Left ventricle myocardium superior (tissue), 1 donor: ENCODE measurements around the gene PDE11A. TPM values are rescaled to one million over a fixed set of nuclear protein-coding genes. Genes with fewer than 3 reads are reported as not detected.
"Not testable (repeated sequence)": the region's sequence is repeated elsewhere in the genome, so short reads cannot be mapped to it uniquely, and the experiment has no call there.

Source experiments
- ATAC-seq: fragments of 200-7000 bp; cut with Tn5 transposase; one replicate; pipeline ENCODE4 v1.9.1; 2020; ENCODE audit warnings: mild to moderate bottlenecking, moderate library complexity
- DNase-seq: peaks from one replicate; pipeline ENCODE4 v3.0.0-alpha.2; 2020
- intact Hi-C: fragments of 100-400 bp; cut with micrococcal nuclease; formaldehyde crosslinking; loops from one replicate; pipeline ENCODE4 v1.11.0; 2022
- total RNA-seq: library from RNA; stranded (reverse); fragmentation: NEBNext Ultra II Directional; extraction: Animal tissue kit (Norgen Biotek cat#: 25700); gene quantifications from one replicate; pipeline ENCODE4 v1.2.1, GENCODE V29; 2021
- donor health status: DM: no; HTN: yes; CAD: no; lungs with severe emphysema.

Gene PDE11A
- total RNA-seq, 1 donor from 2014 or later, result 4.4 TPM

DNA sequence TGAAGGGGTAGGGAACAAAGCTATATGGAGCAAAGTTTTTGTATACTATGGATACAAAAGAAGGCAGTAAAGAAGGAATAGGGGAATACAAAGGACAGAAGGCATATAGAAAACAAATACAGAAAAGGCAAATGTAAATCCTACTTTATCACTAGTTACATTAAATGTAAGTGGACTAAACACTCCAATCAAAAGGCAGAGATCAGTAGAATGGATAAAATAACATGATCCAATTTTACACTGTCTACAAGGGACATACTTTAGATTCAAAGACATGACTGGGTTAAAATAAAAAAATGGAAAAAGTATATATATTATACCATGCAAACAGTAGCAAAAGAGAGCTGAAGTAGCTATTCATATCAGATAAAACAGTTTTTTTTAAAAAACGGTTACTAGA is 215.0 kb downstream of the PDE11A start:
- no peak for DNase-seq
- intact Hi-C loops, result no loop called here
- no peak for ATAC-seq

DNA sequence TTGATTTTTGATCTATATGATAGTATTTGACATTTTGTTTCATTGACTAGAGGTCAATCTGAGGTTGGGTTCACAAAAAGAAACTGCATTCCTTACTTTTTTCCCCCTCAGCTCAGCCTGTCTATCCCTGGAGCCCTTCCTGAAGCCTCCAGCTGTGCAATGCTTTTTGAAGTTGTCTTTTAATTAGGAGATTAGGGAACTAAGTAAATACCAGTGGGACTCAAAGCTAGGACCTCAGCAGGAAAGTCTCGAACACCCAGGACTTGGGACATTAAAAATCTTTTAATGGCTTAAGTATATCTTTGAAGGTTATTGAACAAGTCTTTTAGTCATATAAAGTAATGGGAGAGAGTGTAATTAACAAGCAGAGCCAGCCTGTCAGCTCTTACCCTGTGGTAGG is 220.2 kb downstream of the PDE11A start:
- ATAC-seq (no peak), DNase-seq (no peak)
- intact Hi-C loops, result no loop called here

DNA sequence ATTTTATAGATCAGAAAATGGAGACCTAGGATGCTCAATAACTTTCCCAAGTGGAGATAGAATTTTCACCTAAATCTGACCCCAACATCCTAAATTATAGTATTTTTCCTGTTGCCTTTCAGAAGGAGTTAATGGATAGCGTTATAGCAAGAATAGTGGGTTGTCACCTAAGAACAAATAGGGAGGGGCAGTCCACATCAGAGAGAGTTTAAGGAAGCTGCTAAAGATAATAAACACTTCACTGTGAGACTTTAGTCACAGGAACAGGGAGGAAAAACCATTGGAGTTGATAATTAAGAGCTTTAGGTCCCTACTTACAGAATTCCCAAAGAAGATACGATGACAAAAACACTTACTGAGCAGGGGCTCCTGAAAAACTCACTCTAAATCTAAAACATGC is 229.4 kb downstream of the PDE11A start:
- intact Hi-C loops, result no loop called here
- ATAC-seq (no peak), DNase-seq (no peak)

DNA sequence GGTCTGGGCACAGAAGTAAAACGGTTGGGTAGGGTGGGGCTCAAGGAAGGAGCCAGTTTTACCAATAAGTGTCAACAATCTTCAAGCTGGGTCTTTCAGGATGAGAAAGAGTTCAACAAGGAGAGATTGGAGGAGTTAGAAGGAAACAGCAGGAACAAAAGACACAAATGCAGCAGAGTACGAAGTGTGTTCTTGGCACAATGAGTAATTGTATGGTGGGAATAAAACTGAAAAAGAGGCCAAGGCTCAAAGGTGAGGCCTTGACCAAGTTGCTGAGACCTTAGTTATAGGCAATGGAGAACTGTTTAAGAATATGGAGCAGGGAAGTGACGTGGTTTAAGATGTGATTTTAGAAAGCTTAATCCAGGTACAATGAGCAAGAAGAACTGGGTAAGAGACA is 230.3 kb downstream of the PDE11A start:
- no peak for DNase-seq
- intact Hi-C loops, result no loop called here
- no peak for ATAC-seq

DNA sequence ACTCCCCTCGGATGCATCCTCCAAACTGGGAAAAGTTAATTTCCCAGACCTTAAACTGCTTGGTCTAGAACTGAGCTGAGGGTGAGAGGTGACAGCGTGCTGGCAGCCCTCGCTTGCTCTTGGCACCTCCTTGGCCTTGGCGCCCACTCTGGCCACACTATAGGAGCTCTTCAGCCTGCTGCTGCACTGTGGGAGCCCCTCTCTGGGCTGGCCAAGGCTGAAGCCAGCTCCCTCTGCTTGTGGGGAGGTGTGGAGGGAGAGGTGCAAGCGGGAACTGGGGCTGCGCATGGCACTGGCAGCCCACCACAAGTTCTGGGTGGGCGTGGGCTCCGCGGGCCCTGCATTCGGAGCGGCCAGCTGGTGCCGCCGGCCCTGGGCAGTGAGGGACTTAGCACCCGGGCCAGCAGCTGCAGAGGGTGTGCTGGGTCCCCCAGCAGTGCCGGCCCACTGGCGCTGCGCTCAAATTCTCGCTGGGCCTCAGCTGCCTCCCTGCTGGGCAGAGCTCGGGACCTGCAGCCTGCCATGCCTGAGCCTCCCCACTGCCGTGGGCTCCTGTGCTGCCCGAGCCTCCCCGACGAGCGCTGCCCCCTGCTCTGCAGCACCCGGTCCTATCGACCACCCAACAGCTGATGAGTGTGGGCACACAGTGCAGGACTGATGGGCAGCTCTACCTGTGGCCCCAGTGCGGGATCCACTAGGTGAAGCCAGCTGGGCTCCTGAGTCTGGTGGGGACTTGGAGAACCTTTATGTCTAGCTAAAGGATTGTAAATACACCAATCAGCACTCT is 237.0 kb downstream of the PDE11A start:
- ATAC-seq, intact Hi-C loops: not testable (repeated sequence)

DNA sequence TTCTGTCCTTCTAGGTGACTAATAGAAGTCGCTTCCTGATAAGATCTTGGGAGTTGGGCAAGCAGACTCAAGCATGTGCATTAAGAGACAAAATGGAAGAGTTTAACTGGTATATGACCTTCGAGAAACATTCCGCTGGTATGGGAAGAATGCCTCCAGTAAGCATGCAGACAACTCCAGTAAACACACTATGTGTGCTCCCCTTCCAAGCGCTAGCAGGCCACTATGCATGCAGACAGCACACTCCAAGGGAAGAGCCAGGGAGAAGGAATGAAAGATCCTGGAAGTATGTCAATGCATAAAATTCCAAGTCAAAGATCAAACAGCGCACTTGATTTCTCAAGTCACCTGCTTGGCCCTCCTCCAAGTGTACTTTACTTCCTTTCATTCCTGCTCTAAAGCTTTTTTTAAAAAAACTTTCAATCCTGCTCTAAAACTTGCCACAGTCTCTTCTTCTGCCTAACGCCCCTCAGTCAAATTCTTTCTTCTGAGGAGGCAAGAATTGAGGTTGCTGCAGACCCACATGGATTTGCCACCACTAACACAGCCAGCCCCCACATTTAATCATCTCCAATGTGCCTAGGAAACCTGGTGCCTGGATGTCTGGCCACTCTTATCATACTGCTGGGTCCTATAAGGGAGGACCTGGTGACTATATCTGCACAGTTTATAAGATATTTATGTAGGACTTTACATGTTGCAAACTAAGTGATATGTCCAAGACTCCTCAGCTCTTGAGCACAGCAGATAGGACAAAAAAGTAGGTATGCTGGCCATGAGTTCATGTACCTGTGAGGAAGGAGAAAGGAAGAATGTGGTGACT is 239.8 kb downstream of the PDE11A start:
- ATAC-seq (no peak), DNase-seq (no peak)
- intact Hi-C loops, result no loop called here

More for the DNA sequence above, 237.0 kb downstream of the PDE11A start:
- not testable (repeated sequence) for DNase-seq

DNA sequence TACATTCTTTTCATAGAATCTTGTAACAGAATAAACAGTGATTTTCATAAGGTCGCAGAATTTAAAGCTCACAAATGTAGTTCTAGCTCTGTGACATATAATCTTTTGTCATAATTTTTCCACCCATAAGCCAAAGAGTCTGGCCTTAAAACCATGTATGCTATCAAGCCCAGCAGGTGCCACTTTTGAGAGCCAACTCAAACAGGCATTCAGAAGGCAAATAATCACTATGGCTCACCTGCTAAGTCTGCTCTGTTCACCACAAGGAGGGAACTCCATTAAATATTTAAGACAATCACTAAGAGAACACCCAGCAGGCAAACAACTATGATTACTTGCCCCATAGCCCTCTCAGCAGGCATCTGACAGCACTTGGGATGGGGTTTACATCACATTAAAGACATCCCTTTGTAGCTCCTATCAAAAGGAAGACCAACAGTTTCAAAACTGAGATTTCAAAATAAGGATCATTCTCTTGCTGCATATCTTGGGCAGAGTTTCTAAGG is 241.6 kb downstream of the PDE11A start:
- ATAC-seq (no peak), DNase-seq (no peak)
- intact Hi-C loops, result no loop called here

DNA sequence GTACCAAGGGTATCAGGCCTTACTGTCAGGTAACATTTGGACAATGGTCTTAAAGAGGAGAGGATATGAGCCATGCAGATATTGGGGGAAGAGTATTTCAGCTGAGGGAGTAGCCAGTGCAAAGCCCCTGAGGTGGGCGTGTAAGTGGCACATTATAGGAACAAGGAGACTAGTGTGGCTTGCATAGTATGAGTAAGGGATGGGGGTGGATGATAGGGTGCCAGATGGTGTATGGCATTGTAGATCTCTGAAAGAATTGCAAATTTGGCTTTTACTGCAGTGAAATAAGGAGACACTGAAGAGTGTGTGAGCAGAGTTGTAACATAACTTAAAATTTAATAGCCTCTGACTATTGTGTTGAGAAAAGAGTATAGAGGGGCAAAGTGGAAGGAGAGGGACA is 244.0 kb downstream of the PDE11A start:
- DNase-seq (no peak), ATAC-seq (no peak)
- intact Hi-C loops, result no loop called here

DNA sequence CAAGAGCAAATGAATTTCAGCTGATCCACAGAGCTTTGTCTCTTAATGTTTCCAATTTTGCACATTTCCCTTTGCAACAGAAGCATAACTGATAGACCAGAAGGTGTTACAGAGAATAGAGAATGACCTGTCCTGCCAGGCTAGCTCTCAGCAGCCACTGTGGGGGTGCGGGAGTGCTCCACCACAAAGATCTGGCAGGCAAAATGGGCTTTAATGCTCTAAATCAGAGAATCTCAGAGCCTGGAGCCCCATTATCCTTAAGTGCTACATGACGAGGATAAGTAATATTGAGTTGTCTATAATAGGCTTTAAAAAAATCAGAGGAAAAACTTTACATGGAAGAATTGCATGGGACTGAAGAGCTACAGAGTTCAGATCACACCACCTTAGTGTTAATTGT is 245.7 kb downstream of the PDE11A start:
- DNase-seq (no peak), ATAC-seq (no peak)
- intact Hi-C loops, result no loop called here

DNA sequence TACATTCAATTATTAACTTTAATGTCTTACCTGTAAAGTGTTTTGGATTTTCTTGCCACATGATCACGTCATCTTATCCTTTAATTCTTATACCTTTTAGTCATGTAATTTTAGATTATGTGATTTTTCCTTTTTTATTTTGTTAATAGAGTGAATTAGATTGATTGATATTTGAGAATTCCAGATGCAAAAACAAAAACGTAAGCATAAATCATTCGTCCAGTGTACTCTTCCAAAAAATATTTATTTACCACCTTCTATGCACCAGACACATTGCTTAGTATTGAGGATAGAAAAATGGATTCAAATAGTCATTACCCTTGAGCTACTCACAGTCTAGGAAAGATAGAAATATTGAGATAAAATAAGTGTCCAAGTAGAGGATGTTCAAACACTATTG is 249.6 kb downstream of the PDE11A start:
- DNase-seq (no peak), ATAC-seq (no peak)
- intact Hi-C loops, result no loop called here

DNA sequence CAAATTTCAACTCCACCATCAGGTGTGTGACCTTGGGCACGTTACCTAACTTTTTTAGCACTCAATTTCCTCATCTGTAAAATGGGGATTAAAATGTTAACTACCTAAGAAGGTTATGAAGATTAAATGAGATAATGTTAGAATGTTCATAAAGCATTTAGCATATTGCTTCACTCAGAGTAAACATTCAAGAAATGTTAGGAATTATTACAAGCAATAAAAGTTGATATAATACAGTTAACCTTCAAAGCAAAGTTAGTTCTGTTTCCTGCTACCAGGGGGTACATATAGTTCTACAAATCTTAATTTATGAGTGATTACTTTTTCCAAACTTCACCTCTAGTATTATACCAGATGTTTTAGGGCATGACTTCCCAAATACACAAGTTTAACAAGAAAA is 254.2 kb downstream of the PDE11A start:
- no peak for ATAC-seq
- DNase-seq, result no peak
- intact Hi-C loops, result no loop called here

DNA sequence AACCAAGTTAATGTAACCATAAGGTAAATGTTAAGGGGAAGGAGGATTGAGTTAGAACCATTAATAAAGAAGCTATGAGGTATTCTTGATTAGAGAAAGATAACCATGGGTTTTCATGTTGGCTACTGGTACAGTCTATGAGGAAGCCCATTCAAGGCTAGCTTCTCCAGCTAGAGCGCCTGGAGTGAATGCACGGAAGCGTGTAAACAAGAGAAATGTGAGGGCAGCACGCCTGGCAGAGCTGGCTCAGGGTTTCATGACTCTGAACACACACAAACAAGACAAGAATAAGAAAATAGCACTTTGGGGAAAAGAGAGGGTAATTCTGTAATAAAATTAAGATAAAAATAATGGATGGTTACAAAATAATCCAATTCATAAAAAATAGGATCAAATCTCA is 255.3 kb downstream of the PDE11A start:
- intact Hi-C loops, result no loop called here
- no peak for ATAC-seq
- no peak for DNase-seq

DNA sequence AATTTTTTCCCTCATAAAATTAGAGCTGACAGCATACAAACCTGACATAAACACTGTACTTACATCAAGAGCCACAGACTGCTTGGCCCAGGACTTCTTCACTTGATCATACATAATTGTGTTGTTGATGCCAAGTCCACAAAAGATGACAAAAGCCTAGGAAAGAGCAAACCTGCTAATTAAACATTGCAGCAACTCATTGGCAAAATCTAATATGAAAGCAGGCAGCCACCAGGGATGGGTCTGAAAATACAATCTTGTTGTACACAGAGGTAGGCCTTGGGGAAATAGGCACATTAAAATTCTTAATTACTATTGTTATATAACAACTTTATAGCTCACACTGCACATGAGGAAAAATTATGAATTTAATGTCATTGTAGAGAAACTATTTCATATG is 255.8 kb downstream of the PDE11A start:
- DNase-seq, result no peak
- no peak for ATAC-seq
- intact Hi-C loops, result no loop called here

DNA sequence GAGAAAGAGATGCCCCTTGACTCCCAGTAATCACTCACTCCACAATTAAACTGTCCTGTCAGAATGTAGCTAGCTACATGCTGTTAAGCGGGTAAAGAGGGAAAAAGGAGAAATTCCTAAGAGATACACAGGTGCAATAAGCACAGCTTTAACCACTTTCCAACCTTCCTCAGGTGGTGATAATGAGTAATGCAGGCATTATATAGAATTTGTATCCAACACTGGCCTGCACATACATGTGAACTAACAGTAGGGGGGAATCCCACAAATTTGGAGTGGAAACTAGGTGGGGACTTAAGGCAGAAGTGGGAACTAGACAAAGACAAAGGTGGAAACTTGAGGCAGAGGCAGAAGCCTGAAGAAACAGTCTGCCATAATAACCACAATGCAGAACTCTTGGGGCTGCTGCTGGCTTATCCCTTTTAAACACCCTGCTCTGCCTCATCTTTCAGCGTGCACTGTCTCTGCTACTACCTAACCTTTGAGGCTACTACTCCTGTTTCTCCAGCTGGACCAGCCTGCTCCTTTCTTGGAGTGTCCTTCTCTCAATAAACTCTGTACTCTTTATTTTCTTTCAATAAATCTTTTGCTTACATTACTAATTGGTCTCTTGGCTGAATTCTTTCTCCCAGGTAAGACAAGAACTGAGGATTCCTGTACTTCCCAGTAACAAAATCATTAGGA is 259.7 kb downstream of the PDE11A start:
- ATAC-seq, result no peak
- DNase-seq, result no peak
- intact Hi-C loops, result no loop called here

DNA sequence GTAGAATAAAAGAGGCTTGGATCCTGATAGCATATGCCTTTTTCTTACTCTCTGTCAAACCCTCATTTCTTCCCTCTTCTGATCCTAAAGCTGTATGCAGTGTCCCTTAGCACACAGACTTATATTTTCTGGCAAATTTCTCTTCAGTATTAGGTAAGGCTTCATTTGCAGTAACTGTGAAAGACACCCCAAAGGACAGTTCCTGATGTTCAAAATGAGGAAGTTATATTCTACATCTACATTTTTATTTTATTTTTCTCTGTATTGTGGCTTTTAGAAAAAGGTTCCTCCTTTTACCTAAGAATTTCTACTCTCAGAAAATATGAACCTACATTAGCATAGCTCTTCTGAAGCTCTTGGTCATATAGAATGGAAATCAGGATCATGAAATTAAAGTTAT is 261.7 kb downstream of the PDE11A start:
- intact Hi-C loops, result no loop called here
- DNase-seq (no peak), ATAC-seq (no peak)

DNA sequence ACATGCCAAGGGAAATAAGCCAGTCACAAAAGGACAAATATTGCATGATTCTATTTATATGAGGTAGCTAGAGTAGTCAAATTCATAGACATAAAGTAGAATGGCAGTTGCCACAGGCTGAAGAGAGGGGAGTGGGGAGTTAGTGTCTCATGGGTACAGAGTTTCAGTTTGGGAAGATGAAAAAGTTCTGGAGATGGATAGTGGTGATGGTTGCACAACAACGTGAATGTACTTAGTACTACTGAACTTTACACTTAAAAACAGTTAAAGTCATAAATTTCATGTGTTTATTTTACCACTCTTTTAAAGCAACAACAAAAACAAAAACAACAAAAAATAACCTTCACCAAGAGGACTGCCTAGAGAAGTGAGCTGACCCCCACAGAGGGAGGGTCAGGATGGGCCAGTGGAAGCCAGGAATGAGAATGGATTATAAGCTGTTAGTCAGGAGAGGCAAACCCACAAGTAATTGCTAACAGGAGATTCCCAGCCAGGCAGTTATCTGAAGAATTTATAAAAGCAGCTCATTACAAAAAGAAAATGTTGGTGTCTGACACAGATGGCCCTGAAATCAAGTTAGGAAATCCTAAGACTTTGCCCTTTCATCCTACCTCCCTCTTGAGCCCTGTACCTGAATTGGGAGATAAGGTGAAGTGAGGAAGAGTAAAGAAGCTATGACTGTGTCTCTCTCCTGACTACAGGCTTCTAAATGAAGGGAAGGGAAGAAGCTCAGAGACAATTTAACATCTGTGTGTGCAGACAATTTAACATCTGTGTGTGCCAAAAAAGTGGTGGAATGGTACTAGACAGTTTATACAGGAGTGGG is 263.4 kb downstream of the PDE11A start:
- ATAC-seq (no peak), DNase-seq (no peak)
- intact Hi-C loops, result no loop called here

DNA sequence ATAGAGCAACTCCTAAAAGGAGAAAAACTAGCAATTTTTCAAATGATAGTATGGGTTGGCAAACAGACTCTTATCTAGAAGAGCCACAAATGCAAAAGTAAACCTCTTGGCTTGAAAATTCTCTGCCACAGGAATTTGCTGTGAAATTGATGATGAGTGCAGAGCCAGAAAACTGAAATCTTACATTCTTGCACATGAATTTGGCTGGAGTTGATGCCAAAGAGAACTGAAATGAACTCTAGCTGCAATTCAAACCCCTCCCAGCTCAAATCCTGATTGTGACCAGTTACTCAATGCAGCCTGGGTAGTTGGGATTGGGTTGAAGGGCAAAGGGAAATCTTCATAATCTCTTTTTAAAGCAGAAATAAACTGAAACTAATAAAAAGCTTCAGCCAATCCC is 266.6 kb downstream of the PDE11A start:
- intact Hi-C loops, result no loop called here
- ATAC-seq (no peak), DNase-seq (no peak)

DNA sequence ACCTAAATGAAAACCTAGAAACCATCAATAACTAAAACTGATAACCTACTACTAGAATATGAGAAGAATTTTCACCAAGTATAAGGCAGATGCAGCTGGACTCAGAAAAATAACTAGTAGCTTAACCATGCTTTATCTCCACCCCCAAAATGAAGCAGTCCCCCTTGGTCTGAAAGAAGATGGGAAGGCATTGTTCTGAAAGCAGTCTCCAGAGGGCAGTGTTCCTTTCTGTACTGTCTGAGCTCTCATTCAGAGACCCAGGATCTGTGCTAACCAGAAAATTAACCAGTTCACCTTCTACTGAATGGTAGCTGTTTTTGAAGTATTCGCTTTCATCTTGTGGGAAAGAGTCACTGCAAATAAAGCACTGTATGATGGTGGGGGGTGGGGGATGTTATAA is 273.0 kb downstream of the PDE11A start:
- DNase-seq (no peak), ATAC-seq (peak; percentile 32)
- intact Hi-C loops, result loop anchor here (5.0 kb wide), 1 partner anchor 273 kb away; the partner anchor contains the start of gene PDE11A

DNA sequence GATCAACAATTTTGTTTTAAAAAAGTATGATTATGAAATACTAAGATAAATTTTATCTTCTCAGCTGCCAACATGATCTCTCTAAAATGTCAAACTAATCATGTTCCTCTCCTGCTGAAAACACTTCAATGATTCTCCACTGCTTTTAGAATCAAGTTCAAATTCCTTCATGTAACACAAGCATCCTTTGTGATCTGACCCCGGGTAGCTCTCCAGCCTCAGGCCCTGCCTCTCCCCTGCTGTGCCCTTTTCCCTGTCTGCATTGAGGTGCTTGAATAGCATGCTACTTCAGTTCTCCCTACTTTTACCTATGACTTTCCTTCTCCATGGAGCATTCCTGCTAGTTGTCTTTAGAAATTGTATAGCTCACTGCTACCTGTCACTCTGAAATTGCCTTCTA is 274.8 kb downstream of the PDE11A start:
- ATAC-seq (peak; percentile 40), DNase-seq (peak; percentile 29)
- intact Hi-C loops, result loop anchor here (5.0 kb wide), 1 partner anchor 274 kb away; the partner anchor contains the start of gene PDE11A
